Tongue (tissue), 2 donors: ENCODE measurements around the gene TECPR2. TPM values are rescaled to one million over a fixed set of nuclear protein-coding genes. Genes with fewer than 3 reads are reported as not detected.
"Not testable (repeated sequence)": the region's sequence is repeated elsewhere in the genome, so short reads cannot be mapped to it uniquely, and the experiment has no call there.

Source experiments
- DNase-seq: peaks from one replicate; pipeline ENCODE4 v3.0.0-alpha.2; 2015
- total RNA-seq: library from RNA; depleted of rRNA; stranded (reverse); fragments of >200 nt; gene quantifications from one replicate; pipeline ENCODE4 v1.2.3, GENCODE V29; 2014

The TECPR2 gene
- total RNA-seq, 1 donor from 2014 or later: 29.7 TPM

DNA sequence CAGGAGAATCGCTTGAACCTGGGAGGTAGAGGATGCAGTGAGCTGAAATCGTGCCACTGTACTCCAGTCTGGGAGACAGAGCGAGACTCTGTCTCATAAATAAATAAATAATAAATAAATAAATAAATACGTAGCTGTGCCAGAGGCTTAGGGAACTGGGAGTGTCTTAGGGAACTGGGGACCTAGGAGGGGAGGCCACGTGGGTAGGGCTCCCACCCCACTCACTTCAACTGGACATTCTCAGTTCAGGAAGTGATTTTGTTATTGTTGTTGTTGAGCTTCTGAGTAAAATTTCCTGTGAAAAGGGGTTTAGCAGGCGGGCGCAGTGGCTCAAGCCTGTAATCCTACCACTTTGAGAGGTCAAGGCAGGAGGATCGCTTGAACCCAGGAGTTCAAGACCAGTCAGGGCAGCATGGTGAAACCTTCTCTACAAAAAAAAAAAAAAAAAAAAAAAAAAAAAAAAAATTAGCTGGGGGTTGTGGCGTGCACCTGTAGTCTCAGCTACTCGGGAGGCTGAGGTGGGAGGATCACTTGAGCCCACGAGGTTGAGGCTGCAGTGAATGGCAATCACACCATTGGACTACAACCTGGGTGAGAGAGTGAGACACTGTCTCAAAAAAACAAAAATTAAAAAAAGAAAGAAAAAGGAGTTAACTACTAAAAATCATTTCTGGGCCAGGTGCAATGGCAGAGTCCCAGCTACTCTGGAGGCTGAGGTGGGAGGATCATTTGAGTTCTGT is 165.9 kb downstream of the TECPR2 start:
- no peak for DNase-seq

GRCh38 chr14:102530828-102531478 is 168.2 kb downstream of the TECPR2 start:
- DNase-seq: no peak

DNA sequence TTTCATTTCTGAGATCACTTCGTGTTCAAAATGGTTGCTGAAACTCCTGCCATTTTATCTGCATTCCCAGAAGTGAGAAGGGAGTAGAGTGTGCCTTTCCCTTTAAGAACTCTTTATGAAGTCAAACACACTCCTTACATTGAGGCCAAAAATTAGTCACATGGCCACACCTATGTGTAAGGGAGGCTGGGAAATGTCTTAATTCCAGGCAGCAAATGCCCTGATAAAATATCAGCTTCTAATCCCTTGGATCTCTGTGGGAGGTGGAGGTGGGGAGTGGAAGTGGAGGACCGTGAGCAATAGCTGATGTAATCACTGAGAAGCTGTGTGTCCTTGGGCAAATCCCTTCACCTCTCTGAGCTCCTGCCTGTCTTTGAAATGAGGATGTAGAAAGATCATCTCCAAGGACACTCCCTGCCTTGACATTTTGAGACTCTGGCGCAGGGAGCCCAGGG is 169.5 kb downstream of the TECPR2 start:
- no peak for DNase-seq

DNA sequence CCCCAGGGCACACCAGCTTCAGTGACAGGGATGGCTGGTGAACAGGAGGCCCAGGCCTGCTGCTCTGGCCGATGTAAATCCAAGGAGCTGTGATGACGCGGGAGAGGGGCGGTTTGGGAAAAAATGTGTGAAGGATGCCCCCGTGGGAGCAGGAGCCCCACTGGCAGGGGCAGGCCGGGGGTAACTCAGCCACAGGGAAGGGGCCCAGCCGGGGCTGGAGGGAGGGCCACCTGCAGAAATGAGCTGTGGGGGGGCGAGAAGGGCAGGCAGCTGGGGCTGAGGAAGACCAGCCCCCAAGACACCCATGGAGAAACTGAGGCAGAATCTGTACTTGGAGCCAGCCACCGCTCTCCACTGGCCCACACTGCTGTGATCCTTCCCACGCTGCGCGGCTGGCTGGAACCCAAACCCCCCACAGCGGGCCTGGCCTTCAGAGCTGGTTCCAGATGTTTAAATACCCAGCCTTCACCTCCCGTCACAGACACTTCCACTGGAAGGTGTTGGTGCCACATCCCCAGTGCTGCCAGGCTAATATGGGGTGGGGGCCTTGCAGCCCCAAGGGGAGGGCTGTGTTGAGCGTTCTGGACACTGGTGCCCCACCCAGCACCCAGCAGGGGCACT is 175.3 kb downstream of the TECPR2 start:
- no peak for DNase-seq

DNA sequence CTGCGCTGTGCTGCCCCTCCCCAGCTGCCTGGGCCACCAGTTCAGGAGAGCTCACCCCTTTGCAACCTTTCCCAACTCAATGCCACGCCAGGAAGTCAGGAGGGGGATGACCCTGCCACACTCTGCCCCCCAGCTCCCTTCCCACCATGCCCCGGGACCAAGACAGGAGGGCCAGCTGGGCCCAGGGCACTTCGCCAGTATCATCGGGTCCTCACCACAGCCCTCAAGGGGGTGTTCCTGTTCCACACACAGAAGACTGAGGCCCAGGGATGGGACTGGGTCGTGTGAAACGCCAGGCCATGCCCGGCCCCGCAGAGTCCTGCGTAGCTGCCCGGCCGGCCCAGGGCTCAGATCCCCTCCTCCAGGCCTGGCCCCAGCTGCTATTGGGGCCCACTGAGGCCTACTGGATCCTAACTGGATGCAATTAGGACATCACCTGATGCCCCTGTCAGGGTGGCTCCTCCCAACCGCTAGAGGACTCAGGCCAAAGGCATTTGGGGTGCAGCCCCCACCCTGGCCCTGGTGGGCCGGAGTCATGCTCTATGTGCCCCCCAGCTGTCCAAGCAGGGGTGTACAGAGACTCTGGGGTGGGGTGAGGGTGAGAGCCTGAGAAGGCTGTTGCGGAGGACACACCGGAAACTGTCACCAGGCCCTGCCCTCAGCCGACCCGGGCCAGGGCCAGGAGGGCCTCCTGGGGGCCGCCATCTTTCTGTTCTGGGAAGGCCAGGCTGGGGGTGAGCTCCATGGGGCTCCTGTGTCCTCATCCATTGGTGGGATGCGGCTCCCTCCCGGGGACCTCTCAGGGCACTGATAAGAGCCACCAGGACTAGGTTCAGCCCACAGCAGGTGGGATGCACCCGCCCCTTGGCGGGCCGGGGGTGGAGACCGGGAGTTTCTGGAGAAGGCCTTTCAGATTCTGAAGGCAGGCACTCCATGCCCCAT is 176.1 kb downstream of the TECPR2 start:
- DNase-seq: peak; percentile 71

DNA sequence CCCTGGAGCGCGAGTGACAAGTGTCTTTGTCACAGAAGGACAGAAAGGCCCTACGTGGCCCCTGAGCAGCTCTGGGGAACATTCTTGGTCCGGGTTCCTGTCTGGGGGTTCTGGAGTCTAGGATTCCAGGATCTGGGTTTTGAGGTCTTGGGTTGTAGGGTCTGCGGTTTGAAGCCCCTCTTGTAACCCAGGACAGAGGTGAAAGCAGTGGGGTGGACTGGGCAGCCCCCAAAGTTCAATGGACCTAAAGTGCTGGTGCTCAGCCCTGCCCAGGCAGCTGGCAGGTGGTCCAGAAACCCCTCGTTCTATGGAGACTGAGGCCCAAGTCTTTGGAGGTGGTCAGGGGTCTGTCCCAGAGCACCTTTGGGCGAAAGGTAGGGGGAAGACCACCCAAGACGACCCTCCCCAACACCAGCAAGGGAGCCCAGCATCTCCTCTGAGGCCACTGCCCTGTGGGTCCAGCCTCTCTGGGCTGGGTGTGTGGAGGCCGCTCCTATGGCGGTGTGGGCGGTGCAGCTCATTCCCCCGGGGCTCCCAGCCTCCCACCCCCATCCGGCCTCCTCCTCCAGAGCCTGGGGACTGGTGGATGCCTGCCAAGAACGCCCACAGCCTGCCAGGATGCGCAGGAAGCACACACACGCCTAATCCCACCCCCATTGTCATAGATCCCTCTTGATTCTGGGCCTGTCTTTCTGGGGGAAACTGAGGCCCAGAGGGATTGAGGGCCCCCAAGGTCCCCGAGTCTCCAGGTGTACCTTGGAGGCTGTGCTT is 177.0 kb downstream of the TECPR2 start:
- peak; percentile 90 for DNase-seq

DNA sequence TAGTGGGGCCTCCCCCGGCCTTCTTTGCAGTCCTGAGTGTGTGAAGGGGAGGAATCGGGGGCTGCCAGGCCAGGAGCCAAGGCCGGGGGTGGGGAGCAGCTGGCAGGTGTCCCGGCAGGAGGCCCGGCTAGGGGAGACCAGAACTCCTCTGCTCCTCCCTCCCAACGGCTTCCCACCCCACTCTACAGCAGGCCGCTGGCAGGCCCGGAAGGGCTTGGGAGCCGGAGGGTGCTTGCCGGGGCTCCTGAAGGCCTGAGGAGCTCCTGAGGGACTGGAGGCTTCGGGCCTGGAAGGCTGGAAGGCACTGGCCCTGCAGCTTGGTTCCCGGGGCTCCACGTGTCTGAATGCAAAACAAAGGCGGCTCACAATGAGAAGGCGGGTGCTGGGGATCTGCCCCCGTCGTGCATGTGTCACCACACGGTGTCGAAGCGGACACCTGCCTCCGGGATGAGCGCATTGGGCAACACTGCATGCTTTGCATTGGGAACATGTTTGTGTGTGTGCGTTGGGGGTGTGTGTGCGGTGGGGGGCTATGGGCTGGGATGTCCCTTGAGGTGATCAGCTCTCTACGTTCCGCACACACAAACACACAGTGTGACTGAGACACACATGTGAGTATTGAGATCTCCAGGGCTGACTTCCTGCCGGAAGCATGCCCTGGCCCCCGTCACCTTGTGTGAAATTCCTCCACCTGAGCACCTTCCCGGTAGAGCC is 177.7 kb downstream of the TECPR2 start:
- peak; percentile 92 for DNase-seq

DNA sequence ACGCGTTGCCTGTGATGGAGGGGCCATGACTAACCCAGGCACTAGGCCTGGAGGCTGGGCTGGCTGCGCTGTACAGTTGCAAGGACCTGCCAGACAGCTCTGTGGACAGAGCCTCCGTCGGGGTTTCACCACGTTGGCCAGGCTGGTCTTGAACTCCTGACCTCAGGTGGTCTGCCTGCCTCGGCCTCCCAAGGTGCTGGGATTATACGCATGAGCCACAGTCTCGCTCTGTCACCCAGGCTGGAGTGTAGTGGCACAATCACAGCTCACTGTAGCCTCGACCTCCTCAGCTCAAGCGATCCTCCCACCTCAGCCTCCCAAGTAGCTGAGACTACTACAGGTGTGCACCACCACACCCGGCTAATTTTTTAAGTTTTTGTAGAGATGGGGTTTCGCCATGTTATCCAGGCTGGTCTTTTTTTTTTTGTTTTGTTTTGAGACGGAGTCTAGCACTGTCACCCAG is 178.3 kb downstream of the TECPR2 start:
- DNase-seq: not testable (repeated sequence)

DNA sequence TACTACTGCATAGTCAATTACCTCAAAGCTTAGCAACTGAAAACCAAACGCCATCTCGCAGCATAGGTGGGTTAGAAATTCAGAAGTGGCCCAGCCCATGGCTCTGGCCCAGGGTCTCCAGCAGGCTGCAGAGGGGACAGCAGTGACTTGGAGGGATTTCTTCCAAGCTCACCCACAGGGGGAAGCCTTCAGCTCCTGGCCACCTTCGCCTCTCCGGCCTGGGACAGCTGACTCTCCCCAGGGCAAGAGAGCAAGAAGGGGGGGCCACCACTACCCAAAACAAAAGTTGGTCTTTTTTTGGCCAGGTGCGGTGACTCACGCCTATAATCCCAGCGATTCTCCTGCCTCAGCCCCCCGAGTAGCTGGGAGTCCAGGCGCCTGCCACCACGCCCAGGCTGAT is 179.0 kb downstream of the TECPR2 start:
- DNase-seq: no peak

DNA sequence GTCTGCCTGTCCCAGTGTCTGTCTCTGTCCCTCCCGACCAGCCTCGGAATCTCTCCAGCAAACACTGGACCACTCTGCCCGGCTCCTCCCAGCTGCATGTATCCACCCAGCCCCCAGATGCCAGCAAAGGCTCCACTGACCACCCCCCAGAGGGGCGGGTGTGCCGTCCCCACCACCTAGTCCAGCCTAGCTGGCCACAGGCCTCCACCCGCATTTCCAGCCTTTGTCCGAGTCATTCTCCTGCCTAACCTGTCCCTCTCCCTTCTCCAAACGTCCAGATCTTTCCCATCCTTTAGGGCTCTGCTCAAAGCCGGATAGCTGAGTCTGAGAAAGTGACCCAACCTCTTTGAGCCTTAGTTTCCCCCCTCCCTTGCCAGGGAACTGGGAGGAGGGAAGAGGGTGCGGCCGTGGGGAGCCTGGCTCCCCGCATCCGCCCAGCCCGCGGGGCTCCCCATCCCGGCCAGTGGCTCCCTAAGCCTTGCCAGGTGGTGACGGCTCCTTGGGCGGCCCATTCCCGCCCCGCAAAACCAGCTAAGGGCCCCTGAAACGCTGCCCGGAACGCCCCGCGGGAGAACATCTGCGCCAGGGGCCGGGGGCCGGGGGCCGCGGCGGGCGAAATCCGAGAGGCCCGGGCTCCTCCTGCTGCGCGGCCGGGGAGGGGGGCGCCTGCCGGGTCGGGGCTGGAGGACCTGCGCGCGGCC is 181.5 kb downstream of the TECPR2 start:
- peak; percentile 87 for DNase-seq

- DNase-seq: peak; percentile 57
Measured at GRCh38 chr14:102544747-102545460, 182.2 kb downstream of the TECPR2 start.

- DNase-seq: peak; percentile 71
Measured at GRCh38 chr14:102545461-102546265, 182.9 kb downstream of the TECPR2 start.

- DNase-seq: no peak
Measured at GRCh38 chr14:102548616-102549240, 186.0 kb downstream of the TECPR2 start.

- not testable (repeated sequence) for DNase-seq
Measured at GRCh38 chr14:102550927-102551401, 188.2 kb downstream of the TECPR2 start.
